ENCODE results near the gene ACSS1.

Gene ACSS1

GRCh38 chr20:25057234-25058050 lies 497 bp downstream of the ACSS1 start:
- FAIRE-seq = no peak

DNA sequence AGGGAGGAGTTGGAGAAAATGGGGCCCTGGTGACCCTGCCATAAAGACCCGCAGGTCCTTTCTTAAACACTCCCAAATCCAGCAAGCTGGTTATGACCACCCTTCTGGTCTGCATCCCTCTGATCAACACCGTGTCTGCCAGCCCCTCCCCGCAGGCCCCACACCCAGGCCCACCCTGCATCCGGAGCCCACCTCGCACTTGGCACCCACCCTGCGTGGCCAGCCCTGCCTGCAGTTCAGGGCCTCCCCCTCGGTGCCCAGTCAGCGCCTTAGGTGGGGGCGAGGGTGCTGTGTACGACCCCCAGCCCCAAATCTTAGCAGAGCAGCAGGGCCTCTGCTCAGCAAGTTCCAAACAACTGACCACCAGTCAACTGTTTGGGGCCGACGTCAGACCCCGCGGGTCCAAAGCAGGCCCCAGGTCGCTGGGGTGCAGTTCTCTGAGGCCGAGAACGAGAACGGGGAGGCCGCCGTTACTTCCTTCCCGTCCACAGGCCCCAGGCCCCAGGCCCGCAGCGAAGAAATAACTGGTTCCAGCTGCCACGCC lies 1.2 kb downstream of the ACSS1 start:
- FAIRE-seq = no peak

DNA sequence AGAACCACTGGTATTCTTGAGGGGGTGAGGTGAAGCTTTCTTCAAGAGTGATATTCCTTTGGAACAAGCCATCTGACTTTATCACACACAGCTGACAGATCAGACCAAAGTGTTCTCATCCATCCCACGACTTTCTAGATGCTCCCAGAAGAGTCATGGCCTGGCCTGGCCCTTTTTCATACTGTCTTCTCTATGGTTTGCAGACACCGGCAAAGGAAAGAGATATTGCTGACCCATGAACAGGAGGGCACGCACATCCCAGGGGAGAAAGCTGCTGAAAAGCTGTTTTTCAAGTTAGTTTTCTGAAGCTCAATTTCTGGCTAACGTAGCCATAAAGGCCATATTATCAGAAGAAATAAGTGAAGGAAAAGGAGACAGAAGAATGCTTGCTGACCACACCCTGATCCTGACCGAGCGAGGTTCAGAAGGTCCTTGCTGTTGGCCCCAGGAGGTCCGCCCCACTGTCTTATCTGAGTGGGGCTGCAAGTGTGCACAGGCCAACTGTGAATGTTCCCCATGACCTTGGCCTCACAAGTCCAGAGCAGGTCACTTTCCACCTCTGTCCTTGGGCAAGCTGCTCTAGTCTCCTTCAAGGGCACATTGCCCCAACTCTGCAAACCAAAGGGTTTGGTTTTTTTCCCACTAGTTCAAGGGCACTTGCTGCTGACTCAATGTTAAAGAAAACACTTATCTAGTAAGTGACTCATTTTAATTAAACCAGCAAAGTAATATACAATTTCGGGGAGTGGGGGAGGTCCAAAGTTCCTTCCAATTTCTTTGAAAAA lies 2.0 kb downstream of the ACSS1 start:
- FAIRE-seq = no peak

DNA sequence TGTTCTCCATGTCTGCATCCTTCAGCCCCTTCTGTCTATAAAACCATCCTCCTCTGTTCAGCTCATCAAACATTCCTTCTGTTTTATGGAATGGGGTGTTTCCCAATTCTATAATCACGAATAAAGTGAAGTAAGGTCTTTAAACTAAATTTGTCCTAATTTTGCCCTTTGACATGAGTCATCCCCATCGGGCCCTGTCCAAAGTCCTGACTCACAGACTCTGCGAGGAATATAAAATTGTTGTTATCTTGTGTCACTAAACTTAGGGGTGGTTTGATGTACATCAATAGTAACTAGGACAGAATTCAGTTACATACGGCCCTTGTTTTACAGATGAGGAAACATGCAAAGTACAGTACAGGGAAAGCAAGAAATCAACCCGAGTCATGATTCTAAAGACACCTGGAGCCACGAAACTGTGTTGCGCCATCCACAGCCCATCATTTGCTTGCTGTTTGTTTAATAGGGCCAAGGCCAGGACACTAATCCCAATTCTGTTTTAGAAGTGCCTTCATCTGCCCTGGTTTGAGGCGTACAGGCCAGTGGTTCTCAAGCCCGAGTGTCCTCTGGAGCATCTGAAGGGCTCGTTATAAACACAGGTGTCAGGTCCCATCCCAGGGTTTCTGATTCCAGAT lies 2.8 kb downstream of the ACSS1 start:
- FAIRE-seq = no peak

- no peak for FAIRE-seq
Observed at GRCh38 chr20:25054096-25054820, 3.7 kb downstream of the ACSS1 start.

DNA sequence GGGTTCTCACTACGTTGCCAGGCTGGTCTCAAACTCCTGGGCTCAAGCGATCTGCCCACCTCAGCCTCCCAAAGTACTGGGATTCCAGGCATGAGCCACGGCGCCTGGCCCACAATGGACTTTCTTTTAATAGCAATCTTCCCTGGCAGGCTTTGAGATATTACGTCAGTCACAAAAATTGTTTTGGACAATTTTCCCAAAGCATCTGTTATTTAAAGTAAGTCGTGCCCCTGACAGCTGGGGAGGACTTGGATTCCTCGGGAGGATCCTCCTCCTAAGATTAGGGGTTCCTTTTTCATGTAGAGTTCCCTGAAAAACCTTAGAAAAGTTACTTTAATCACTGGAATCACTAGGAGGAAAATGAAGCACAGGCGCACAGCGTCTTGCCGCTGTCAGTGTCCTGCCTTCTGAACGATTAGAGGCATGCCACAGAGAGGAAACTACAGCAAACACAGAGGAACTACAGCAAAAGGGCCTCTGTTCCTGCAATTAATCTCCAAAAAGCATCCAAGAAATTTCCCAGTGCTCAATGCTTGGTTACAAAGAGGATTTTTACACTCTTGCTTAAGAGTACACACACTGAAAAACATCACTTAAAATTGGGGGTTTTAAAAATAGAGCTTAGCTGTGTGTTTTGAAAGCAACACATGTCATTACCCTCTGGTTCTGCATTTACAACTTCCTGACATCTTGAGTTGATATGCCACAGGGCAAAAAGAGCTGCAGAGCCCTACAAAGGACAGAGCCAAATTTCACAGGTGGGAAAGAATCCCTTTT lies 4.5 kb downstream of the ACSS1 start:
- FAIRE-seq = no peak

- no peak for FAIRE-seq
Observed at GRCh38 chr20:25052255-25053194, 5.4 kb downstream of the ACSS1 start.

DNA sequence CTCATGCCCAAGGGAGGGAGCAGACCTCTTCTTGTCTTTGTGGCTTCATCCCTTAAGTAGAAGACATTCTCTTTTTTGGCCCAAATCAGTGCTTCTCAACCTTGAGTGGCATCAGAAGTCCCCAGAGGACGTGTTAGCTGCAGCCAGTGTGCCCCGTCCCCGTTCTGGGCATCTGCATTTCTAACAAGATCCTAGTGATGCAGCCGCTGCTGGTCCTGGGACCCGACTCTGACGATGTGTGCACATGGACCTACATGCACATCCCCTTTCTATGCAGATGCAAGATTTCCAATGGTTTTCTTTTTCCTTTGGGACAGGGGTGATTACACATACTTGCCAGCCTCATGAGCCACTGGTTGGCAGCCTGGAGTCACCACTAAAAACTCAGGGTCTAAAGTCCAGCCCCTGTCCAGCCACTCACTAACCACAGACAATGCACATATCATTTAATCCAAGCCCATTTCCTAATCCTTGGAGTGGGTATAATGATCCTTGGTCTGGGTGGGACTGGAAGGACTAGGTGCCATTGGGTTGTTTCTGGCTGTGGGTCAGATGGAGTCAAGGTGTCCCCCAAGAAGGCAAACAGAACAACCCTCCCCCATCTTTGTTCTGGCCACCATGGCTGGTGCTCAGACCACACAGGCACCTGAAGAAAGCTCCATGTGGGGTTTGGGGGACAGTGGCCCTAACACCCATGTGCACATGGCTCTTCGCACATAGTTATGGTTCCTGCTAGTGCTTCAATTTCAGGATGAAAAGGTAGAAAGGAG lies 6.4 kb downstream of the ACSS1 start:
- FAIRE-seq = no peak

DNA sequence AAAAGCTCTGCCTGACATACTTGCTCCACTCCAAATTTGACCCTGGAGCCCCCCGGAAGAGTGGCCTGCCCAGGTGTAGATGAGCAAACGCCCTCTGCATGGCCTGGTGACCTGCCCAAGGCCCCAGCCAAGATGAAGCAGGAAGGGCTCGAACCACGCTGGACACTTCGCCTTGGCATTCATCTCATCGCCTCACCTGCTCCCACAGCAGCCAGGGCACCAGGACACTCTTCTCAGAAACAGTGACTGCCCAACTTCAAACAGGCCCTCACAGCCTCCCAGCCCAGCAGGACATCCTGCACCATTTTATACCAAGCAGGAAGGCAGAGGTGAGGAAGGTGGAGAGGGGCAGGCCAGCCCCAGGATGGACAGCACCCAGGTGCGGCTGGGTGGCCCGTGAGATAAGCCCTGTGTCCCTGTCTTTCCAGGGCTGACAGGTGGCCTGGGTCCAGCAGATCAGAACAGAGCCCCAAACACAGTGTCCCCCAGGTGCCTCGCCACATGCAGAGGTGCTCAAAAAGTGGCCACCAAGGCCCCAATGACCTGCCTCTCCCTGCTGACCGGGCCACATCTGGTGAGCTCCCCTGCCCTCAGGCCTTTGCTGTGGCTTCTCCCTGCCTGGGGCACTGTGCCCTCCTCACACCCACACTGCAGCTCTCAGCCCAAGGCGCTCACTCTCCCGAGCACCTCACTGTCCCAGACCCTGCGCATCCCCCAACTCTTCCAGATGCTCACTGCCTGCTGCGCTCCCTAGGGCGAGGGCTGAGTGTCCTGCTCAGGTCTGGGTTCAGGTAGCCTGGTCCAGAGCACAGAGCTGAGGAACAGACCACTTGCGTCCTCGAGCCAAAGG lies 7.2 kb downstream of the ACSS1 start:
- FAIRE-seq = no peak

DNA sequence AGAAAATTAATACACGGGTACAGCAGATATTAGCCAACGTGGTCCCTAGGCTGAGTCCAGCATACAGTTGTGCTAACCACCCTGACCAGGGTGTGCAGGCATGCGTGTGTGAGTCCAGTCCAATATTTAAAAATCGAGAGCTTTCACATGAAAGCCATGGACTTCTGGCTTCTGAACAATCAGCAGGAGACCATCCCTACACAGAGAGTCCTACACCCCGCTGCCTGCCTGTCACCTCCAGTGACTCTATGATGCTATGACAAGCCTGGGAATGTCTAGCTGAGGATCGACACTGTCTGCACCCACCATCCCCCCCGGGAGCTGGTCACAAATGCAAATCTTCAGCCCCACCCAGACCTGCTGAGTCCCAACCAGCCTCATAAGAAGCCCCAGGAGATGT lies 7.9 kb downstream of the ACSS1 start:
- no peak for FAIRE-seq

GRCh38 chr20:25049261-25050060 lies 8.5 kb downstream of the ACSS1 start:
- no peak for FAIRE-seq

DNA sequence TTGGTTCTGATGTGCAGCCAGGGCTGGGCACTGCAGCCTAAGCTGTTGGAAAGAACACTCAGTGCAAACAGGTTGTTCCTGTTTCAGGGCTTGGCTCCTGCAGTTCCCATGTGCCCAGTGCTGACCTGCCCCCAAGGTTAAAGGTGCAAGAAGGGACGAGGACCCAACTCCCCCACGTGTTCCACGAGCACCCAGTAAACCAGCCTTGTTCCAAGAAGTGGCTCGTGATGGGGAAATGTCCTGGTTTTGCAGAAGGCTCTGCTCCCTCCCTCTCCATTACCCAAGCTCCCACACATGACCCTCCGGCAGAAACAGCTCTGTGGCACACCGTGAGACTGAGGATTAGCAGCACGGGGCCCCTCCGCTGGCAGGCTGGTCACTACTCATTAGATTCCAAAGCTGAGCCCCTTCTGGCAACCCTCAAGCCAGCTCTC lies 9.4 kb downstream of the ACSS1 start:
- no peak for FAIRE-seq

DNA sequence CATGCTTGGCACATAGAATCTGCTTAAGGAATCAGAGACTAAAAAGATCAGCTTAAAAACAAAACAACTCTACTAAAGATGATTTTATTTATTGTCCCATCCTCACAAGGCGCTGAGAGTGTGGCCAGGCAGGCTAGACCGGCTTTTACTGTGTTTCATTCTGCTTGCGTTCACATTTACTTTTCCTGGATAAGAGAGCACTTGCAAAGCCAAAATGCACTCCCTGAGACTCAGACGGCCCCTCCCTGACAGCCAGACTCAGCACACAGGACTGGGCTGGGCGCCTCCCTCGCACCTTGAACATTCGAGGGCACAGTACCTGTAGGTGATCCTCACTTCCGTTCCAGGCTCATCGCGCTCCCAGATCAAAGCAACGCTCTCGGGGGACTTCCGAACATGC lies 10.2 kb downstream of the ACSS1 start:
- FAIRE-seq = no peak

- FAIRE-seq = no peak
Observed at GRCh38 chr20:25046736-25047666, 10.9 kb downstream of the ACSS1 start.

DNA sequence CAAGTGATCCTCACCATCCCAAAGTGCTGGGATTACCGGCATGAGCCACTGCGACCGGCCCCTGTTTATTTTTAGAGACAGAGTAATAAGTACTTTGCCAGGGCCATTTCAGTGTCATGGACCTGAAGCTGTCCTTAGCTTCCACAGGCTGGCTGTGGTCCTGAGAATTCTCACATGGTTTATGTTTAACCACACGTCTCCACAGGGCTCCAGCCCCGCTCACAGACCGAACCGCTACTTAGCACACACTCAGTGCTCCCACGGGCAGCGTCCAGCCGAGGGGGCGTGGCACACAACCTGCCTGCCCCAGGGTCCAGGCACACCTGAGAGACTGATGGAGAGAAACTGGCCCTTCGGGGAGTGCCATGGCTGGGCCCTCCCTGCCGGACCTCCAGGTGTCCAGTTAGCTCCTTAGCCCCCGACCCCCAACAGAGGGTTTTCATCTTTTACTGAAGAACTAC lies 11.7 kb downstream of the ACSS1 start:
- no peak for FAIRE-seq

DNA sequence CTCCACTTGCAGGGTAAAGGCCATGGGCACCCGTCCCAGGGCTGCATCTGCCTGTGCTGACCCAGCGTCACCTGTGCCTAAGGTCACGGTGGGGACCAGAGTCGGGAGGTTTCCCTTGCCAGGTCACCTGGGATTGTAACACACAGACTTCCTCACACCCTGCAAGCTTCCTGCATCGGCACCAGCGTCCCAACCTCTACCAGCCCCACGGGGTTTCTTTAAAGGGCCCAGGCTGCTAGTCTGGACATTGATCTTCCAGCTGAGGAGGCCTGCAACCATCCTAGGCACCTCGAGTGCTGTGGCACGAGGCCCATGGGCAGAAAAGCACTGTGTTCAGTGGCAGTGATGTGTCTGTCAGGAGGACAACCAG lies 12.6 kb downstream of the ACSS1 start:
- no peak for FAIRE-seq
